Measurements from ENCODE around the gene CREB3L2.
"Not testable (repeated sequence)": the region's sequence is repeated elsewhere in the genome, so short reads cannot be mapped to it uniquely, and the experiment has no call there.

CREB3L2 gene

GRCh38 chr7:138001529-138002095, at the start of gene CREB3L2:
TSS of gene CREB3L2 (minus strand) at chr7:138002086. CDS start at chr7:138001705, 381 bp downstream.
- peak; percentile 75 for DNase-seq

DNA sequence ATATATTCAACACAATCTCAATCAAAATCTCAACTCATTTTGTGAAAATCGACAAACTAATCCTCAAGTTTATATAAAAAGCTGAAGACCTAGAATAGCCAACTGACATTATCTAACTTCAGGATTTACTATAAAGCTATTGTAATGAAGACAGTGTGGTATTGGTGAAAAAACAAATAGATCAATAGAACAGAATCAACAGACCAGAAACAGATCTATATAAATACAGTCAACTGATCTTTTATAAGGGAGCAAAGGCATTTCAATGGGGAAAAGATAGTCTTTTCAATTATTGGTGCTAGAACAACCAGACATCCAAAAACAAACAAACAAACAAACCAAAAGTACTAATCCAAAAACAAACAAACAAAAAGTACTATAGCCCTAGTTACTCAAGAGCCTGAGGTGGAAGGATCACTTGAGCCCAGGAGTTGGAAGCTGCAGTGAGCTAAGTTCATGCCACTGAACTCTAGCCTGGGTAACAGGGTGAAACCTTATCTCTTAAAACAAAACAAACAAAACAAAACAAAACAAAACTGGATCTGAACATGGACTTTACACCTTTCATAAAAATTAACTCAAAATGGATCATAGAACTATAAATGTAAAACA, 47.7 kb upstream of the CREB3L2 start:
- DNase-seq, result no peak

DNA sequence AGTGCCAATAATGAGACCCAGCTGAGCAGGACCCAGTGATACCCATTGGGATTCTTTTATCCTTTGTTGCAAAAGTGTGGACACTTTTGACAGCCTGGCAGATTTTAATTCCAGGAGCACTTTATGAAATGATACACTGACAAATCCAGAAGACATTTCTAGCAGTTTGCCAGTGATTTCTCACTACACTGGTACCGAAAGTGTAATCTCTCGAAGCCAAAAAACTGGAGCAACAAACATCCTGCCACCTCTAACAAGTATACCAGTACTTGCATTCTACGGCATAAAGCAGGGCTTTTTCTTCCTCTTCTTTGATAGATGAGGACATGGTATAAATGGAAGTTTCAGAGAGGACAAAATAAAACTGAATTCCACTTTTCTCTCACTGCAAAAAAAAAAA, 46.0 kb upstream of the CREB3L2 start:
- DNase-seq, result no peak

GRCh38 chr7:138044897-138045296, 43.0 kb upstream of the CREB3L2 start:
- DNase-seq, result no peak

GRCh38 chr7:138040063-138040462, 38.2 kb upstream of the CREB3L2 start:
- DNase-seq, result not testable (repeated sequence)

- DNase-seq, result no peak
Measured at GRCh38 chr7:138036135-138036534, 34.2 kb upstream of the CREB3L2 start.

GRCh38 chr7:138033241-138033640, 31.4 kb upstream of the CREB3L2 start:
- DNase-seq, result no peak

- no peak for DNase-seq
Measured at GRCh38 chr7:138032770-138033169, 30.9 kb upstream of the CREB3L2 start.

DNA sequence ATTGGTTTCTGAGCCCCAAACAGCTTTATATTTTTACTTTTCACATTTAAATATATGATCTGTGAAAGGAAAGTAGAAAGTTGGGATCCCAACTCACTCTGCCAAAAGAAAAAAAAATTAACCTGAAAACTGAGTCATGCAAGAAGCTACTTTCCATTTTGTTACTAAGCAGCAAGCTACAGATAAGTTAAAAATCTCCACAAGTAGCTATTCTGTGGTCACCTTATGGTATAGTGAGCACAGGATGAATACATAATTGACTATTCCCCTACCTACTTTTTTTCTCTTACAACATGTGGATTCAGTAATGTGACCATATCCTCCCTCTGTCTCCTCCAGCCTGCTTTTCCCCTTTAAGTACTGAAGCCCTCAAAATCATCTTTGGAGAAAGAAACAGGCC, 30.3 kb upstream of the CREB3L2 start:
- DNase-seq, result no peak

DNA sequence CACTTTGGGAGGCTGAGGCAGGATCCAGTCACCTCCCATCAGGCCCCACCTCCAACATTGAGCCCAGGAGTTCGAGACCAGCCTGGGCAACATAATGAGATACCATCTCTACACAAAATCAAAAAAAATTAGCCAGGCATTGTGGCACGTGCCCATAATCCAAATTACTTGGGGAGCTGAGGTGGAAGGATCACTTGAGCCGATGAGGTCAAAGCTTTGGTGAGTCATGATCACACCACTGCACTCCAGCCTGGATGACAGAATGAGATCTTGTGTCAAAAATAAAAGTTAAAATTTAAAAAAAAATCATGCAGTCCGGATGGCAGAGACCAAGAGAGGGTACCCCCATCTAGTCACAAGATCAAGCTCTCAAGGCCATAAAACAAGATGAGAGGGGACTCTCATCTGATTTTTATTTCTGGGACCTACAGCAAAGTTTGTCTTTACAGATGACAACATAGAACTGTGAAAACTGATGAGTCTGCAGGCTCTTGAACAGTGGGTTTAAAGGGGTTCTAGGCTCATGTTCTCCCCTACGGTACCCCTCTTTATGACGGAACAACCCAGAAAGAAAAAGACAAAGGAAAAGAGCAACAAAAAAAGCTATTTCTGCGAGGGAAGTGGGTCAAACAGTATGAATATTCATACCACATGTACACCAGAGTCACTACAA, 28.9 kb upstream of the CREB3L2 start:
- DNase-seq, result no peak

- no peak for DNase-seq
Measured at GRCh38 chr7:138029941-138030340, 28.1 kb upstream of the CREB3L2 start.

- no peak for DNase-seq
Measured at GRCh38 chr7:138029126-138029525, 27.2 kb upstream of the CREB3L2 start.

DNA sequence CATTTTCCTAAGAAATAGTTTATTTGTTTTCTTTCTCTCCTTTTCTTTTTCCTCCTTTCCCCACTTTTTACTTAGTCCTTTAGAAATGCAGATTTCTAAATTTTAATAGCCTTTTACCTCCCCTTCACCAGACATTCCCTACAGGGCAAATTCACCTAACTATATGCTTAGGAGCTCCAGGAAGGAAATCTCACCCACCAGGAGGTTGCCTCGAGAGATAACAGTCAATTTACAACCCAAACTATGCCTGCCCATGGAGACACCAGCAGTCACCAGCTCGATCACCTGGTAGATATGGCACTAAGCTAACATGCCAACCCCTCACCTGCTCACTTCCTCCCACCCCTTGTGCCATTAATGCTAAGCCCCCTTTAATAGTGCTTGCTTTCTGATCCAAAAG, 25.2 kb upstream of the CREB3L2 start:
- DNase-seq, result no peak

GRCh38 chr7:138025215-138026186, 23.6 kb upstream of the CREB3L2 start:
- DNase-seq, result no peak

- DNase-seq, result no peak
Measured at GRCh38 chr7:138024765-138025164, 22.9 kb upstream of the CREB3L2 start.

DNA sequence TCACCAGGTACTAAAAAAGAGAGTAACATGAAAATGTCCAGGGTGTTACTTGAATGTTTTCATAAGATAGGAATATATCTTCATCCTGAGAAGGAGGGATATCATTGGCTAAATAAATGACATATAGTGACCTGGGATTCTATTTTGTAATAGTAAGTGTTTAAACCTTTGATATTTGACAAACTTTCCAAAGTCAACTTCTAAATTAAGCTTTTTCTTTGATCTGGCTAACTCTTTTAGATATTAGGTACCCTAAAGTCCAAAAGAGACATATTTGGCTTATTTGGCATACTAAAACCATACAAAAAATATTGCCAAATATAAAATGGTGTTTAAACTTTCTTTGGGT, 22.4 kb upstream of the CREB3L2 start:
- no peak for DNase-seq

GRCh38 chr7:138023618-138024342, 21.9 kb upstream of the CREB3L2 start:
- no peak for DNase-seq

- DNase-seq, result no peak
Measured at GRCh38 chr7:138021889-138022288, 20.0 kb upstream of the CREB3L2 start.

GRCh38 chr7:138017992-138018391, 16.1 kb upstream of the CREB3L2 start:
- DNase-seq, result no peak

DNA sequence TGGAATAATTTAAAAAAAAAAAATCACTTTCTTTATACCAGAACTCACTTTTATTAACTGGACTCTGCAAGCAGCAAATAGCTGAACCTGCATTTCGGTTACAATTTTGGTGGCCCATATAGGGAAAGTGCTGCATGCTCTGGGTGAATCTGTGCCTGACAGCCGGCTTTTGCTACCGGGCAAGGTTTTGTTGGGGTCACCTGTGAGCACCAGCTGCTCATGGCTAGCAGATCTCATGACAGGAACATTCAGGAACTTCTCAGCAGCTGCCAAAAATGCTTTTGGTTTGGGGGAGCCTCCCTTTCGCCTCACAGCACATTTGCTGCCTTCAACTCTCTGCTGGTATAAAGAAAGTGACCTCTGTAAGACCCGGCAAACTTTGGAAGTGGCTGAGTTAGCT, 13.2 kb upstream of the CREB3L2 start:
- DNase-seq, result no peak

- DNase-seq, result no peak
Measured at GRCh38 chr7:138014686-138015085, 12.8 kb upstream of the CREB3L2 start.

GRCh38 chr7:138014201-138014600, 12.3 kb upstream of the CREB3L2 start:
- DNase-seq, result not testable (repeated sequence)

- DNase-seq, result no peak
Measured at GRCh38 chr7:138009350-138009653, 7.4 kb upstream of the CREB3L2 start.

All from activated naive CD4-positive, alpha-beta T cell treated with Interleukin-2 at 50 U/mL for 16 hours (primary cell).